GM19372 (cell line): ENCODE results near the gene TDRD3.
A peak's percentile ranks its signal among the peaks of the same experiment; 100 is the strongest.

Source experiments
- ATAC-seq: cut with Tn5 transposase; IDR thresholded peaks from one replicate; pipeline ENCODE4 v1.9.1; 2021; ENCODE audit warnings: mild to moderate bottlenecking, low read depth, moderate library complexity; ENCODE audit not compliant: unreplicated experiment

TDRD3 gene

GRCh38 chr13:60439201-60439600 is 42.2 kb downstream of the TDRD3 start:
- ATAC-seq = no peak

- ATAC-seq = no peak
Measured at GRCh38 chr13:60441761-60442160, 44.7 kb downstream of the TDRD3 start.

- ATAC-seq = peak; percentile 76
Measured at GRCh38 chr13:60448907-60449510, 52.0 kb downstream of the TDRD3 start.

GRCh38 chr13:60453490-60453889 is 56.5 kb downstream of the TDRD3 start:
- ATAC-seq = no peak

- ATAC-seq = no peak
Measured at GRCh38 chr13:60454425-60454824, 57.4 kb downstream of the TDRD3 start.

GRCh38 chr13:60463787-60464186 is 66.8 kb downstream of the TDRD3 start:
- no peak for ATAC-seq

GRCh38 chr13:60467098-60467497 is 70.1 kb downstream of the TDRD3 start:
- ATAC-seq = no peak

GRCh38 chr13:60479273-60479672 is 82.3 kb downstream of the TDRD3 start:
- no peak for ATAC-seq

GRCh38 chr13:60482012-60482411 is 85.0 kb downstream of the TDRD3 start:
- no peak for ATAC-seq

- no peak for ATAC-seq
Measured at GRCh38 chr13:60484865-60485264, 87.8 kb downstream of the TDRD3 start.

- no peak for ATAC-seq
Measured at GRCh38 chr13:60491531-60491930, 94.5 kb downstream of the TDRD3 start.

- ATAC-seq = no peak
Measured at GRCh38 chr13:60492187-60492586, 95.2 kb downstream of the TDRD3 start.

GRCh38 chr13:60494296-60494695 is 97.3 kb downstream of the TDRD3 start:
- ATAC-seq = no peak

GRCh38 chr13:60501236-60501635 is 104.2 kb downstream of the TDRD3 start:
- no peak for ATAC-seq

GRCh38 chr13:60509601-60510386 is 112.8 kb downstream of the TDRD3 start:
- no peak for ATAC-seq

- no peak for ATAC-seq
Measured at GRCh38 chr13:60511637-60512036, 114.6 kb downstream of the TDRD3 start.

- ATAC-seq = no peak
Measured at GRCh38 chr13:60514891-60515290, 117.9 kb downstream of the TDRD3 start.

GRCh38 chr13:60519496-60519895 is 122.5 kb downstream of the TDRD3 start:
- no peak for ATAC-seq

GRCh38 chr13:60520902-60521569 is 124.0 kb downstream of the TDRD3 start:
- ATAC-seq = no peak

- ATAC-seq = no peak
Measured at GRCh38 chr13:60538566-60538965, 141.5 kb downstream of the TDRD3 start.

- no peak for ATAC-seq
Measured at GRCh38 chr13:60540276-60540675, 143.3 kb downstream of the TDRD3 start.
